ENCODE results near the gene WFDC2.

DNA sequence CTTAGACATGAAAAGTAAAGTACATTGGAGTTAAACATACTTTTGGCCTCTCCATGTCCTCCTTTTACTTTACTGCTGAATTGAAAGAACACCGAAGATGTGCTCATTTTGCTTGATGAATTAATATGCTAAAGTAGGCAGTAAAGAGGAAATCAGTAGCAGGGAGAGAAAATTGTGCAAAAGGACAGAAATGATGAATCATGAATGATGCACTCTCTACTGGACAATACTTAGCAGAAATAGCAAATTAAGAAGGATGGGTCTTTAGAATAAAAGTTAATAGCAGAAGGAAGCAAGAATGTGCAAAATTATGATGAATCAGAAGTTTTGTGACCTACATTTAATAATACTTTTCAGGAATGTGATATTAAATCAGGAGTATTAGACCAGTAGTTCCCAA lies 54.3 kb downstream of the WFDC2 start:
- TF ChIP-seq, protein P1, sequence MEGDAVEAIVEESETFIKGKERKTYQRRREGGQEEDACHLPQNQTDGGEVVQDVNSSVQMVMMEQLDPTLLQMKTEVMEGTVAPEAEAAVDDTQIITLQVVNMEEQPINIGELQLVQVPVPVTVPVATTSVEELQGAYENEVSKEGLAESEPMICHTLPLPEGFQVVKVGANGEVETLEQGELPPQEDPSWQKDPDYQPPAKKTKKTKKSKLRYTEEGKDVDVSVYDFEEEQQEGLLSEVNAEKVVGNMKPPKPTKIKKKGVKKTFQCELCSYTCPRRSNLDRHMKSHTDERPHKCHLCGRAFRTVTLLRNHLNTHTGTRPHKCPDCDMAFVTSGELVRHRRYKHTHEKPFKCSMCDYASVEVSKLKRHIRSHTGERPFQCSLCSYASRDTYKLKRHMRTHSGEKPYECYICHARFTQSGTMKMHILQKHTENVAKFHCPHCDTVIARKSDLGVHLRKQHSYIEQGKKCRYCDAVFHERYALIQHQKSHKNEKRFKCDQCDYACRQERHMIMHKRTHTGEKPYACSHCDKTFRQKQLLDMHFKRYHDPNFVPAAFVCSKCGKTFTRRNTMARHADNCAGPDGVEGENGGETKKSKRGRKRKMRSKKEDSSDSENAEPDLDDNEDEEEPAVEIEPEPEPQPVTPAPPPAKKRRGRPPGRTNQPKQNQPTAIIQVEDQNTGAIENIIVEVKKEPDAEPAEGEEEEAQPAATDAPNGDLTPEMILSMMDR (conservative IDR thresholded peaks at IDR 0.05 in 1 of 2, IDR thresholded peaks at IDR 0.05 in 1 of 2; ENCODE audit: extremely low read depth in 1 of 2, insufficient read depth in 1 of 2, low read depth in 1 of 2, low read length in 2 of 2), result no peak
- TF ChIP-seq EZH2 (IDR thresholded peaks at IDR 0.05; ENCODE audit: borderline replicate concordance, low read length), result no peak
